CD4-positive, alpha-beta T cell treated with Interferon alpha-2 for 1 hour (primary cell): ENCODE measurements around the gene CDYL2.

Experiments used
- DNase-seq, 2 donors: peaks; one replicate each; pipeline ENCODE4 v3.0.0-alpha.2; 2020 to 2022

Gene CDYL2

GRCh38 chr16:80703131-80704071, 101.0 kb downstream of the CDYL2 start:
- DNase-seq, result no peak

DNA sequence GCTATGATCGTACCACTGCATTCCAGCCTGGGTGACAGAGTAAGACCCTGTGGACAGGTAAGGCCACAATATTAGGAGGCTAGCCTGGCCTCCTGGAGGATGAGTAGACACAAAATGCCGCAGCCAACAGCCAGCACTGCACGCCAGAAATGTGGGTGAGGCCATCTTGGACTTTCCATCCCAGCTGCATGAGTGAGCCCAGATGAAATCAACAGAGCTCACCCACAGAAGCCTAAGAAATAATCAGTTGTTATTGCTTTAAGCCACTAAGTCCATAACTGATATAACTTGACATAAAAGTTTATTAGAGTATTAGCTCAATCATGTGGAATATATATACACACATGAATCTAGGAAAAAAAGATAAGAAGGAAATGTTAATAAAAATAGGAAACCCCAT, 101.7 kb downstream of the CDYL2 start:
- no peak for DNase-seq

- DNase-seq, result peak in 1 of 2 donors; percentile 5
These were observed 103.8 kb downstream of the CDYL2 start for GRCh38 chr16:80700558-80700957.

GRCh38 chr16:80695020-80695419, 109.4 kb downstream of the CDYL2 start:
- DNase-seq, result no peak

GRCh38 chr16:80693553-80693952, 110.8 kb downstream of the CDYL2 start:
- DNase-seq, result no peak

DNA sequence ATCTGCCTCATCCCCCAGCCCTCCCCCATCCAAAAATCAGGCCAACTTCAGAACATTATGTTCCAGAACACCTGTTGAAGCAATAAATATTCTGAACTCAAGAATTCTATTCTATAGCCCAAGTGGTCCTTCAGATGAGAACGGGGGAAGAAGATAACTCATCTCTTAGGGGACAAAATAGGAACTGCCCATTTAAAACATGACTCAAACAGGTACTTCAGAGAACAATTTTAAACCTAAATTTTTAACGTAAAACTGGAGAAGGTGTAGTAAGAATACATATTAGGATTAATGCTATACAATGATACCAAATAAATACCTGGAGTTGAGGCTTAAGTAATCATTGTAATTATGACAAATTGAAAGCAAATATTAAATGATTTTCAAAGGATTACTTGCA, 112.1 kb downstream of the CDYL2 start:
- DNase-seq, result no peak

DNA sequence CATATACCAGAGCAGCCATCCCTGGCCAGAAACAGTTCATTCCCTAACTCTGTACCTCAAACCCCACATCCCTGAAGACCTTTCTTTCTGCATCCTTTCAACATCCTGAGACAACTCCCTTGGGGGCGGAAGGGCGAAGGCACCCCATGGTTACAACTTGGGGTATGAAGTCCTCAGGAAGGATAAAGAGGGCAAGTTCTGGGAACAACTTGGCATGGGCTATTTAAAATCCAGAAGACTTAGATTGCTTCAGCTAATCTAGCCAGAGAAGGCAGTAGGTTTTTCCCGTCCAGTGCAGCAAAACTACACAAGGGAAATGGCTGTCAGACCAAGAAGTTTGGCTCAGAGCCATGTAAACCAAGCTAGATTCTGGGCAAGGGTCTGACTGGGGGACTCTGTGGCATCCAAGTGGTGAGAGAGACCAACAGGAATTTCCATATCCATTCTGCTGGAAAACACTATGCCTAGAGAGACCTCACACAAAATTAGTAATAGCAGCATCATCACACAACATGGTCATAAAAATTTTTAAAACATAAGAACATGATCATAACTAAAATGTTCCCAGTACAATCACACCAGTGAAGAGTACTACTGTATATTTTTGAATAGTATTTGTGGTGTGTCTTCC, 113.2 kb downstream of the CDYL2 start:
- no peak for DNase-seq

GRCh38 chr16:80689487-80689886, 114.9 kb downstream of the CDYL2 start:
- no peak for DNase-seq

DNA sequence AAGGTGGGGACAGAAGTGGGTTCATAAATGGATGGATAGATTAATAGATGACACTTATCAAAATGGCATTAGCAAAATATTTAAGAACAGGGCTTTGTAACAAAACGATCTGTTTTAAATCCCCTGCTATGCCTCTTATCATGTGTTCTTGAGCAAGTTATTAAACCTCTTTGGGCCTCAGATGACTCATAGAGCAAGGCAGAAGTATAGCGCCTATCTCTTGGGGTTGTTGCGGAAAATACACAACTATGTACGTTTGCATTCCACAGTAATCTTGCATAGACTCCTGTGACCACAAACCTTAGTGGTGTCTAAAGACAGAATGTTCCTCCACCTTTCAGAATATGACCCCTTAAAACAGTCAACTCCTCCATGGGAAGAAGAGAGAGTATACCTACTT, 116.8 kb downstream of the CDYL2 start:
- DNase-seq, result no peak

DNA sequence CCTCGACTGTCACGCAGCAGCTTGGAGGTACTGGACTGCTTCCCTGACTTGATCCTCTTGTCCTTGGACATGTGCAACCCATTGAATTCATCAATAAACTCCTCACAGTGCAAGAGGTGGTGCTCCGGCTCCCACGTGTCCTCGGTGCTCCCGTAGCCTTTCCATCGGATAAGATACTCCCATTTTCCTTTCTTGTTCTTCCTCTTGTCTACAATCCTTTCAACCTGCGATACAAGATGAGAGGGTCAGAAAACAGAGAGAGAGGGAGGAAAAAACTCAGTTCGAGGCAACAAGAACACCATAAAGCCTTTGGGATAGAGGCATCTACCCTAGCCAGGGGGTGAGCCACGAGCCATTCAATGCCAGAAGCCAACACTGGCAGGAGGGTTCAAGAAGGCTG, 119.5 kb downstream of the CDYL2 start:
- DNase-seq, result no peak

DNA sequence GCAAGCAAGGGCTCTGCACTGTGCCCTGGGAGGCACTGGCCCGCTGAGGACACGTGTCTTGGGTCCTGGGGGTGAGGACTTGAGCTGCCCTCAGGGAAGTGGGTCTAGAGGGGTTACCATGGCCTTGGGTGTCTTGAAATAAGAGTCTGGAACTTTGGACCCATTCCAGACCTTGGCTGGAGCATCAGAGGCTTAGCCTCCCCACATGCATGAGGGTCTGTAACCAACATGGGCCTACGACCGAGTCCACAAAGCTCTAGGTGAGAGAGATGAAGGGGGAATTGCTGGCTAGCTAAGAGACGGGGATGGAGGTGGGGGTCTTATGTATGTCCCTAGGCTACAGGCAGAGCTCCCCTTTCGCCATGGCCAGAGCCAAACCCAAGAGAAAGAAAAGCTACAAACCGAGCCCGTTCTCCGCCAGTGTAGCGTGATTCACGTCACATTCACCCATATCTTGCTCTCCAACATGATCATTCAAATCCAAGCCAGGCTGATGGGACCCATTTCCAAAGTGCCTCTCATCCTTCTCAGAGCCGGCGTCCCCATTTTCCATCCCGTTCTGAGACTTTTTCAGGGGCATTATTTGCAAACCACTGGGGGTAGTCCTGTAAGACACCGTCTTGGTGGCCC, 120.1 kb downstream of the CDYL2 start:
- DNase-seq, result no peak

- DNase-seq, result no peak
These were observed 120.8 kb downstream of the CDYL2 start for GRCh38 chr16:80683646-80684045.

DNA sequence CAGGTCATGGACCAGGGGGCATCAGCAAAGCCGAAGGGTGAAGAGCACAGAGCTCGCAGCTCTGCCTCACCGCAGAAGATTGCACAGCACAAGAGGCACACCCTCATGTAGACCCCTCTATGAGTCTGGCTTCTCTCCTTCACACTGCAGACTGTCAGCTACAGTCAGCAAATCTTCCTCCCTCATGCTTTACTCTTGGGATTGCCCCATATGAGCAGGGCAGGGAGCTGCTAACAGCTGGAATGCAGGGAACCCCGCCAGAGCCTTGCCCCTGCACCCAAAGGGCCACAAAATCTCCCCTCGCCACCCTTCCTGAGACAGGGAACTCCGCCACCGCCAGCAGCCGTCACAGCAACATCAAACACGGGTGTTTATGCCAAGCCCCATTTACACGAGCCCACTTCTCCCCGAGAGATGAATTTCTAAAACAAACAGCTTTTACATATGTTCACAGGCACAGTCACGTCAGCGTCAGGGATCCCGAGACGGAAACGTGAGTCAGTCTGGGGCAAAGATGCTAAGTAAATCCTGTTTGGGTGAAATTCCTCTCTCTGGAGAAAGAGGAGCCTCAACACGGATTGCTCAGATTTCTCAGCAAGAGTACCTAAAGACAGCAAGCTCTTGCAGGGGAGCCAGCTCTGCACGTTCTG, 121.9 kb downstream of the CDYL2 start:
- no peak for DNase-seq

- no peak for DNase-seq
These were observed 123.0 kb downstream of the CDYL2 start for GRCh38 chr16:80681436-80681835.

GRCh38 chr16:80680839-80681238, 123.6 kb downstream of the CDYL2 start:
- no peak for DNase-seq

- no peak for DNase-seq
These were observed 124.4 kb downstream of the CDYL2 start for GRCh38 chr16:80680046-80680445.

GRCh38 chr16:80674884-80675283, 129.5 kb downstream of the CDYL2 start:
- DNase-seq, result no peak

GRCh38 chr16:80672379-80672778, 132.0 kb downstream of the CDYL2 start:
- DNase-seq, result no peak

DNA sequence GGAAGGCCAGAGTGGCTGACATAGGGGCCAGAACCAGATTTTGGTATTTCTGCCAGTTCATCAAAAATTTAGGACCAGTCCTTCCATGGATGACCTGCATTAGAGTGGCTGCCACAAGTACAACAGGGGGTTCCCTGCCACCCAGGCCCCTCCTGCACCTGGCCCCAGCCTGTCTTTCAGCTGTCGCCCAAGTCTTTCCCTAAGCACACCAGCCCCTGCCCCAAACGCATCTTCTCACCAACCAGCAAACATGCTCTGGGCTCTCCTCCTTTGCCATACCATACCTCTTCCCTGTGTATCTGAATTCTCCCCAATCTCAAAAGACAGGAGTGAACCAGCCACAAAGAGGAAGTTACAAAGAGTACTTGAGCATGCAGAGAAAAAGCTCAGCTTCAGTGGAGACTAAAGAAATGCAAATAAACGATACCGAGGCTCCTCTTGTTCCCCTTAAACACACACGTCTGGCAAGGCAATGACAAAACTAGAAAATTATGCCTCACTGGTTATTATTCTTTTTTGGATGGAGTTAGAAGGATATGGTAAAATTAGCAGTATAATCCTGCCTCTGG, 133.0 kb downstream of the CDYL2 start:
- DNase-seq, result no peak

- DNase-seq, result peak; percentile 28 to 37
These were observed 134.1 kb downstream of the CDYL2 start for GRCh38 chr16:80670170-80670865.

DNA sequence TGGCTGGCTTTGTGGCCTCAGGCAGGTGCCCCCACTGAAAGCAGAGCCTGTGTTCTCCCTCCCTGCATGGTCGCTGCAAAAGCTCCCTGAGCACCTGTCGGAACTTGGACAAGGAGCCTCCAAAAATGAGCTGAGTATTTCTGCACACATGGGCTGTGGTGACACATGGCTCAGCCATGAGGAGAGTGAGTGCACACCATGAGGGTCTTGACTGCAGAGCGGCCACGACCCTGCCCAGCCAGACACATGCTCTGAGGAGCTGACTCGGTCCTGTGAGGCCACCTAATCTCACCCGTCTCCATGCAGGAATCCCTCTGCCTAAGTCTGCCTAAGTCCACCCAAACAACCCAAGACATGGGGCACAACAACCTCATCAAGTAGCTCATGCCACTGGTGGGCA, 134.7 kb downstream of the CDYL2 start:
- DNase-seq, result no peak

- DNase-seq, result no peak
These were observed 136.5 kb downstream of the CDYL2 start for GRCh38 chr16:80667925-80668324.

DNA sequence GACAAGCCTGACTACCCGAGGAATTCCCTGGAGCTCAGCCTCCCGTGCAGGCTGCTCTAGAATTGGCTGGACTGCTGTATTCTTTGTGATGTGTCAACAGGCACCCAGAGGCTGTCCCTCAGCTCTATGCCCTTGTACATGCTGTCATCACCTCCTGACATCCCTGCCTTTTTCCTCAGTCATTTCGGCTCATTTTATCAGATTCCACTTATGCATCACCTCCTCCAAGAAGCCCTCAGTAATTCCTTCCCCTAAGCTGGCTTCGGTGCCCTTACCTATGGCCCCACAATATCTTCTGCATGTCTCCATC, 137.2 kb downstream of the CDYL2 start:
- no peak for DNase-seq
